HK-2 (cell line): ENCODE results near the gene LGALS7.

Experiments used
- DNase-seq: peaks from one replicate; pipeline ENCODE4 v3.0.0-alpha.2; 2018; ENCODE audit not compliant: unreplicated experiment

LGALS7 gene

DNA sequence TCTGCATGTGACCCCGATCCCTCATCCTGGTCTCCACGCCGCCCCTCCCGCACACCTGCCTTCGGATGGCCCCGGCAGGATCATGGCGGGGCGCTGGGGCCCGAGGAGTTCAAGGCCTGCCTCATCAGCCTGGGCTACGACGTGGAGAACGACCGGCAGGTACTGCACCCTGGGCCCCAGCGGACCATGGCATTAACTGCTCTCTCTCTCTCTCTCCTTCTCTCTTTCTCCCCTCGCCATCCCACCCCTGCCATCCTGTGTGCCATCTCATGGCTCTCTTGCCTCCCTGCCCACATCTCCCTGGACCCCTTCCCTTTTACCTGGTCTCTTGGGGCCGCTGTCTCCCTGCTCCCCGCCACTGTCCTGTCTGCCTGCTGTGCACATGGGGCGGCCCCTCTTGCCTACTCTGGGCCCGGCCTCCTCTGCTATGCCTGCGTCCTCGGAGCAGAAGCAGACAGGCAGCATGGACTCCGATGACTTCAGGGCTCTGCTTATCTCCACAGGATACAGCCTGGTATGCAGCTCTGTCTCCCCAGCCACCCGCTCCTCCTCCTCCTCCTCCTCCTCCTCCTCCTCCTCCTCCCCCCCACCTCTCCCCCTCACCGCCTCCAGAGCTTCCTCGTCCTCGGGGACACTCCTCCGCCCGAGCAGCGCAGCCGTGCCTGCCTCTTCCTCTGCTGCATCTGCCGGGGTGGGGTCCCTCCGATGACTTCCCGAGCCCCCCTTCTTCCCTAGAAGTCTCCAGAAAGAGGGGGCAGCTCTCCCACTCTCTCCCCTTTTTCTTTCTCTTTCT is 45.3 kb downstream of the LGALS7 start:
- no peak for DNase-seq

- no peak for DNase-seq
Measured at GRCh38 chr19:38727306-38727867, 45.9 kb downstream of the LGALS7 start.

DNA sequence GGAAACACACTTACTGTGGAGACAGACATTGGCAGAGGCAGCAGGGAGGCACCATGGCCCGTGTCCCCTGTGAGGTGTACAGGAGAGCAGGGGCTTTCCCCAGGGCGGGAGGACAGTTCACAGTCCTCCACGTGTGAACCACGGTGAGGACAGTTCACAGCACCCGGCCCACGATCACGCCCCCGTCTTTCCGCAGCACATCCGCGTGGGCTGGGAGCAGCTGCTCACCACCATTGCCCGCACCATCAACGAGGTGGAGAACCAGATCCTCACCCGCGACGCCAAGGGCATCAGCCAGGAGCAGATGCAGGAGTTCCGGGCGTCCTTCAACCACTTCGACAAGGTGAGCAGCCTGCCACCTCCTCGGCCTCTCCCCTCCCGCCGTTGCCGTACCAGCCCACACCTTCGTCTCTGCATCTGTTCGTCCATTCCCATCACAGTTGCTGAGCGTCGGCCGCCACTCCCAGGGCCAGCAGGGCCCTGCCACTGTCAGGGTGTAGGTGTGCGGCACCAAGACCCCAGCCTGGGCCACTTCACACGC is 46.5 kb downstream of the LGALS7 start:
- no peak for DNase-seq

GRCh38 chr19:38726284-38726673 is 47.0 kb downstream of the LGALS7 start:
- DNase-seq, result no peak

DNA sequence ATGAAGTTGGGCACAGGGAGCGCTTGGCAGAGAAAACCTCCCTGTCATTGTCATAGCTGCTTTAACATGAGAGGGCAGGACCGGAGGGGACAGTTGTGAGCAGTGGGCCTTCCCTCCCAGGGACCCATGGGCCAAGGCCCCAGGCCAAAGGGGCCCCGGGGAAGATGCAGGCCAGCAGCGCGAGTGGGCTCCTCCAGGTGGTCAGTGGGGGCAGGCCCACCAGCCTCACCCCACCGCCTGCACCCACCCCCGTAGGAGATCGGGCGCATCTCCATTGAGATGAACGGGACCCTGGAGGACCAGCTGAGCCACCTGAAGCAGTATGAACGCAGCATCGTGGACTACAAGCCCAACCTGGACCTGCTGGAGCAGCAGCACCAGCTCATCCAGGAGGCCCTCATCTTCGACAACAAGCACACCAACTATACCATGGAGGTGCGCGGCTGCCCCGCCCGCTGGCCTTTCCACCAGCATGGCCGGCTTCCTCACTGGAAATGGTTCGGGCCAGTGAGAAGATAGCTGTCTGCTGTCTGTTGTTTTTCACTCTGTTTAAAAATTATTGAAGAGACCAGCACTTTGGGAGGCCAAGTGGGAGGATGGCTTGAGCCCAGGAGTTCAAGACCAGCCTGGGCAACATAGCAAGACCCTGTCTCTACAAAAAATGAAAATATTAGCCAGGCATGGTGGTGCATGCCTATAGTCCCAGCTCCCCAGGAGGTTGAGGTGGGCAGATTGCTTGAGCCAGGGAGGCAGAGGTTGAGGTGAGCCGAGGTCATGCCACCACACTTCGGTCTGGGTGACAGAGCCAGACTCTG is 47.6 kb downstream of the LGALS7 start:
- DNase-seq, result no peak

- DNase-seq, result no peak
Measured at GRCh38 chr19:38723990-38724854, 49.1 kb downstream of the LGALS7 start.

DNA sequence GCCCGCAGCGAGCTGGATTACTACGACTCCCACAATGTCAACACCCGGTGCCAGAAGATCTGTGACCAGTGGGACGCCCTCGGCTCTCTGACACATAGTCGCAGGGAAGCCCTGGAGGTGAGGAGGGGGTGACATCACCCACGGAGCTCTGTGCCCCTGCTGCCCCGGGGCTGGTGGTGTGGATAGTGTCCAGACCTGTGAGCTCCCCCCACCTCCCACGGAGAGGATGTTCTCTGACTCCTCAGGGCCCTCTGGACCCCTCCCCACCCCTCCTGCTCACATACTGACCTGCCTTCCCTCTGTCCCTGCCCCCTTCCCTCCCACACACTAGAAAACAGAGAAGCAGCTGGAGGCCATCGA is 49.7 kb downstream of the LGALS7 start:
- no peak for DNase-seq

- no peak for DNase-seq
Measured at GRCh38 chr19:38722947-38723605, 50.2 kb downstream of the LGALS7 start.

DNA sequence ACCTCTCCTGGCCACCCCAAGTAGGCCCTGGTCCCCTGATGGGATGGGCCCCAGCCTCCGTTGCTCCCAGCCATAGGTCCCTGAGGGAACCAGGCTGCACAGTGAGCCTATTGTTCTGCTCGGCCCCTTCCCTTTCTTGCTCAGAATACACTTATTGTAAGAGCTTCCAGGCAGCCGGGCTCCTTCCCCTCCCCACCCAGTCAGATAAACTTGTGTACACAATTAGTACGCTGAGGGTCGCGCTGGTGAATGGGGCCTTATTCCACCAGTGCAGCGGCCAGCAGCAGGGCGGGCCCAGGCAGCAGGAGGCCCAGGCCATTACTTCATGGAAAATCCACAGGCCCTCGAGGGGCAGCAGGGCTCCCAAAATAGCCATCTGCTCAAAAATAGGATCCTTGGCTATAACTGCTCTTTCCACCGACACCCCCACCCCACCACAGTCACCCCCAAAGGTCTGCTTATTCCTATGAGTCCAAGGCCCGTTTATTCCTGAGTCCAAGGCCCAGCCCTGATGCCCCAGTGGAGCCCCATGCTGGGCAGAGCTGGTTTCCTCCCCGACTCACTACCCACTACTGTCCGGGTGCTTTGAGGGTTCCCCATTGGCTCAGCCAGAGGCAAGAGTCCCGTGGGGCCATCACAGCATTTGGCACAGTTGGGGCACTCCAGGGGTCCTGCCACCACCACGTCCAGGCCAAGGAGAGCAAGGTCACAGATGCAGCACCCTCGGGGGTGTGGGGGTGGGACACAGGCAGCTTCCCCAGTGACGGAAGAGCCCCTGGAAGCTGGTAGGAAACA is 51.1 kb downstream of the LGALS7 start:
- DNase-seq, result no peak

DNA sequence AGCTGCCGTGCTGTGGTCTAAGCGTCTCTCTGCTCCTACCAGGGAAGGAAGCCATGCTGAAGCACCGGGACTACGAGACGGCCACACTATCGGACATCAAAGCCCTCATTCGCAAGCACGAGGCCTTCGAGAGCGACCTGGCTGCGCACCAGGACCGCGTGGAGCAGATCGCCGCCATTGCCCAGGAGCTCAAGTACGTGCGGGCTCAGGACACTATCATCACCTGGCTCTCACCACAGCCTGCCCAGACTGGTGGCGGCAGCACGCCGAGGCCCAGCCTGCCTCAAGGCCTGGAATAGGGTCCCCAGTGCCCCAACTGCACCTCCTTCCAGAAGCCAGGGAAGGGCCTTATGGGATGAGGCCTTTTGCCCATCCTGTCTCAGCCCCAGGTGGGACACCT is 51.8 kb downstream of the LGALS7 start:
- no peak for DNase-seq
